H9 (cell line): ENCODE measurements around the gene DIRAS2. TPM values are rescaled to one million over a fixed set of nuclear protein-coding genes. Genes with fewer than 3 reads are reported as not detected.

ENCODE experiments used
- DNase-seq: peaks from one replicate; pipeline ENCODE4 v3.0.0-alpha.2; 2017
- H2AFZ ChIP-seq: one replicate; pipeline ENCODE4 v1.6.1; 2013; ENCODE audit warnings: mild to moderate bottlenecking, low read length, control low read depth, moderate library complexity
- H2AK5ac ChIP-seq: 2 replicates; pipeline ENCODE4 v1.6.1; 2013; ENCODE audit warnings: low read length, control low read depth, mixed read lengths; ENCODE audit not compliant: insufficient read length
- H2BK120ac ChIP-seq: one replicate; pipeline ENCODE4 v1.6.1; 2013; ENCODE audit warnings: low read depth, mild to moderate bottlenecking, low read length, control low read depth, inconsistent platforms; ENCODE audit not compliant: poor library complexity, severe bottlenecking
- H2BK12ac ChIP-seq: 2 replicates; pipeline ENCODE4 v1.6.1; 2013; ENCODE audit warnings: low read length, control low read depth, mixed read lengths, low read depth; ENCODE audit not compliant: insufficient read length
- H2BK15ac ChIP-seq: 2 replicates; pipeline ENCODE4 v1.6.1; 2013; ENCODE audit warnings: low read depth, low read length, control low read depth
- H2BK20ac ChIP-seq: one replicate; pipeline ENCODE4 v1.6.1; 2013; ENCODE audit warnings: low read depth, mild to moderate bottlenecking, low read length, control low read depth, inconsistent platforms; ENCODE audit not compliant: poor library complexity, severe bottlenecking
- H2BK5ac ChIP-seq: 2 replicates; pipeline ENCODE4 v1.6.1; 2013; ENCODE audit warnings: low read length, control low read depth, mixed read lengths; ENCODE audit not compliant: insufficient read length
- H3K14ac ChIP-seq: 2 replicates; pipeline ENCODE4 v1.6.1; 2013; ENCODE audit warnings: low read length, control low read depth; ENCODE audit not compliant: insufficient read depth
- H3K18ac ChIP-seq: 2 replicates; pipeline ENCODE4 v1.6.1; 2013; ENCODE audit warnings: low read depth, mild to moderate bottlenecking, mixed read lengths, low read length, control low read depth; ENCODE audit not compliant: insufficient read length
- H3K23ac ChIP-seq: 2 replicates; pipeline ENCODE4 v1.6.1; 2013; ENCODE audit warnings: low read length, control low read depth, mixed read lengths, low read depth; ENCODE audit not compliant: insufficient read length
- H3K23me2 ChIP-seq: 2 replicates; pipeline ENCODE4 v1.6.1; 2013; ENCODE audit warnings: low read depth, mild to moderate bottlenecking, mixed read lengths, low read length, control low read depth; ENCODE audit not compliant: insufficient read length, poor library complexity, severe bottlenecking
- H3K27ac ChIP-seq: 2 replicates; pipeline ENCODE4 v1.5.1; 2013; ENCODE audit warnings: low read length, control low read depth, mixed read lengths, low read depth; ENCODE audit not compliant: insufficient read length
- H3K27me3 ChIP-seq: 2 replicates; pipeline ENCODE4 v1.6.1; 2013; ENCODE audit warnings: low read length, control low read depth, inconsistent platforms; ENCODE audit not compliant: insufficient read depth
- H3K4ac ChIP-seq: 2 replicates; pipeline ENCODE4 v1.6.1; 2013; ENCODE audit warnings: low read depth, mild to moderate bottlenecking, control low read depth, inconsistent platforms, low read length, moderate library complexity
- H3K4me1 ChIP-seq: 2 replicates; pipeline ENCODE4 v1.6.1; 2013; ENCODE audit warnings: low read length, control low read depth, inconsistent platforms; ENCODE audit not compliant: insufficient read depth
- H3K4me2 ChIP-seq: 2 replicates; pipeline ENCODE4 v1.6.1; 2013; ENCODE audit warnings: low read length, control low read depth, mixed read lengths; ENCODE audit not compliant: insufficient read length, insufficient read depth
- H3K56ac ChIP-seq: 2 replicates; pipeline ENCODE4 v1.6.1; 2013; ENCODE audit warnings: low read depth, mild to moderate bottlenecking, mixed read lengths, low read length, control low read depth; ENCODE audit not compliant: insufficient read length
- H3K79me1 ChIP-seq: 2 replicates; pipeline ENCODE4 v1.6.1; 2013; ENCODE audit warnings: low read depth, mild to moderate bottlenecking, moderate library complexity, low read length, control low read depth, inconsistent platforms; ENCODE audit not compliant: insufficient read depth, poor library complexity, severe bottlenecking
- H3K79me2 ChIP-seq: 2 replicates; pipeline ENCODE4 v1.6.1; 2013; ENCODE audit warnings: low read length, control low read depth, inconsistent platforms; ENCODE audit not compliant: insufficient read depth
- H3K9ac ChIP-seq: 2 replicates; pipeline ENCODE4 v1.6.1; 2013; ENCODE audit warnings: low read length, control low read depth, mixed read lengths; ENCODE audit not compliant: insufficient read length; ENCODE audit errors: extremely low read depth
- H3K9me3 ChIP-seq: one replicate; pipeline ENCODE4 v1.6.1; 2013; ENCODE audit warnings: low read depth, low read length, inconsistent platforms; ENCODE audit not compliant: control insufficient read depth
- H3T11ph ChIP-seq: one replicate; pipeline ENCODE4 v1.6.1; 2013; ENCODE audit warnings: mild to moderate bottlenecking, low read length, control low read depth, inconsistent platforms
- H4K20me1 ChIP-seq: one replicate; pipeline ENCODE4 v1.6.1; 2013; ENCODE audit not compliant: control insufficient read depth, insufficient read length, insufficient read depth
- H4K5ac ChIP-seq: 2 replicates; pipeline ENCODE4 v1.6.1; 2013; ENCODE audit warnings: low read depth, mild to moderate bottlenecking, mixed read lengths, low read length, control low read depth; ENCODE audit not compliant: insufficient read length
- H4K8ac ChIP-seq: replicated peaks from 2 replicates; pipeline ENCODE4 v1.6.1; 2013; ENCODE audit warnings: low read length, control low read depth, mixed read lengths, low read depth; ENCODE audit not compliant: insufficient read length
- H4K91ac ChIP-seq: 2 replicates; pipeline ENCODE4 v1.6.1; 2013; ENCODE audit warnings: low read depth, mild to moderate bottlenecking, moderate library complexity, mixed read lengths, low read length, control low read depth; ENCODE audit not compliant: insufficient read length
- H3K27ac Mint-ChIP-seq, 3 experiments: 2 replicates in 2 of 3; 3 replicates in 1 of 3; pipeline ENCODE4 v1.8.0; 2020 to 2021; ENCODE audit warnings: mixed read lengths in 3 of 3, mild to moderate bottlenecking in 1 of 3, moderate library complexity in 1 of 3
- H3K27me3 Mint-ChIP-seq: 2 replicates; pipeline ENCODE4 v1.8.0; 2021; ENCODE audit warnings: low read depth, mild to moderate bottlenecking, moderate library complexity, mixed read lengths
- H3K36me3 Mint-ChIP-seq, 3 experiments: 2 replicates in 2 of 3; 3 replicates in 1 of 3; pipeline ENCODE4 v1.8.0; 2020 to 2021; ENCODE audit warnings: low read depth in 3 of 3, mixed read lengths in 3 of 3; ENCODE audit not compliant: insufficient read depth in 1 of 3
- H3K4me1 Mint-ChIP-seq, 2 experiments: 2 replicates each; pipeline ENCODE4 v1.8.0; 2020; ENCODE audit warnings: mixed read lengths in 2 of 2
- H3K4me3 Mint-ChIP-seq, 2 experiments: 2 replicates in 1 of 2; 3 replicates in 1 of 2; pipeline ENCODE4 v1.8.0; 2020 to 2021; ENCODE audit warnings: mild to moderate bottlenecking in 2 of 2, mixed read lengths in 2 of 2, moderate library complexity in 1 of 2
- H3K9me3 Mint-ChIP-seq, 2 experiments: 2 replicates in 1 of 2; 3 replicates in 1 of 2; pipeline ENCODE4 v1.8.0; 2020; ENCODE audit warnings: mild to moderate bottlenecking in 2 of 2, mixed read lengths in 2 of 2, moderate library complexity in 1 of 2
- WGBS: extraction: QIAGEN DNeasy Blood & Tissue Kit; methylation state at CpG from one replicate; pipeline ENCODE4 v1.1.7; 2013; ENCODE audit warnings: missing lambda C conversion rate, low lambda C conversion rate, mixed read lengths; ENCODE audit not compliant: insufficient read length; ENCODE audit errors: extremely low coverage; 5-methylcytosine and 5-hydroxymethylcytosine counted together
- total RNA-seq: library from RNA; stranded (reverse); gene quantifications from 2 replicates; pipeline ENCODE4 v1.2.1, GENCODE V29; 2021
- TF ChIP-seq, protein P1 (sequence below): fragments of 200-600 bp; sonication (generic); conservative IDR thresholded peaks from 3 replicates; pipeline ENCODE4 v1.8.0; 2021; ENCODE audit warnings: antibody characterized with exemption, mild to moderate bottlenecking

The DIRAS2 gene
- total RNA-seq, 1 experiment from 2014 or later = not detected

DNA sequence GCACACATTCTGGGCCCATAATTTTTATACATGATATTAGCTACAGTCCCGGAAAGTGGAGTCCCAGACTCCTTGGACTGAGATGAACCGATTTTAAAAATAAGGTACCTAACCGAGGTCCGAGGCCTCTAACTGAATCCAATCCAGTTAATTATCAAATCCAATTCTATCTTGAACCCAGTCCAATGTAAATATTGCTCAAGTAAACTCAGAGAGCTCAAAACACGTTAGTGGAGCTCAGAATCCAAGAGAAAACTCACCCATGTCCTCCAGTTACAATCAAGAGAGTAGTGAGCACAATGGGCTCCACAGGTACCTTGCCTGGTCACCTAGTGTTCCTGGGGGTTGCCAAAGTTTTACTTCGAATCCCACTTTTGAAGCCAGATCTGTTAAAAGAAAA lies 37.9 kb upstream of the DIRAS2 start:
- H3K9me3 Mint-ChIP-seq = no peaks in the 10 kb centered on the region; a peak in 1 of 5 replicates
- H2AFZ ChIP-seq = no peak overlapping the region
- H3K4me1 Mint-ChIP-seq = peaks cover 4 to 7% of the 10 kb centered on the region in 2 experiments; a peak in 3 of 4 replicates
- no peak for DNase-seq
- WGBS = no CpG with 5 or more reads among the region's 6 CpGs
- H4K8ac ChIP-seq = no peak overlapping the region
- no peaks in the 10 kb centered on the region for H4K20me1 ChIP-seq
- TF ChIP-seq, protein P1, sequence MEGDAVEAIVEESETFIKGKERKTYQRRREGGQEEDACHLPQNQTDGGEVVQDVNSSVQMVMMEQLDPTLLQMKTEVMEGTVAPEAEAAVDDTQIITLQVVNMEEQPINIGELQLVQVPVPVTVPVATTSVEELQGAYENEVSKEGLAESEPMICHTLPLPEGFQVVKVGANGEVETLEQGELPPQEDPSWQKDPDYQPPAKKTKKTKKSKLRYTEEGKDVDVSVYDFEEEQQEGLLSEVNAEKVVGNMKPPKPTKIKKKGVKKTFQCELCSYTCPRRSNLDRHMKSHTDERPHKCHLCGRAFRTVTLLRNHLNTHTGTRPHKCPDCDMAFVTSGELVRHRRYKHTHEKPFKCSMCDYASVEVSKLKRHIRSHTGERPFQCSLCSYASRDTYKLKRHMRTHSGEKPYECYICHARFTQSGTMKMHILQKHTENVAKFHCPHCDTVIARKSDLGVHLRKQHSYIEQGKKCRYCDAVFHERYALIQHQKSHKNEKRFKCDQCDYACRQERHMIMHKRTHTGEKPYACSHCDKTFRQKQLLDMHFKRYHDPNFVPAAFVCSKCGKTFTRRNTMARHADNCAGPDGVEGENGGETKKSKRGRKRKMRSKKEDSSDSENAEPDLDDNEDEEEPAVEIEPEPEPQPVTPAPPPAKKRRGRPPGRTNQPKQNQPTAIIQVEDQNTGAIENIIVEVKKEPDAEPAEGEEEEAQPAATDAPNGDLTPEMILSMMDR = no peak
- H3K36me3 Mint-ChIP-seq = no peaks in the 10 kb centered on the region
- peaks cover 2% of the 10 kb centered on the region; the same call in 1 of the 2 replicates for H3K27me3 Mint-ChIP-seq
- no peak overlapping the region for H3K18ac ChIP-seq
- no peak overlapping the region for H3K9ac ChIP-seq
- no peaks in the 10 kb centered on the region for H3K27me3 ChIP-seq
- H2BK12ac ChIP-seq = no peak overlapping the region
- H2BK5ac ChIP-seq = no peak overlapping the region
- no peak overlapping the region for H3K4me2 ChIP-seq
- no peaks in the 10 kb centered on the region for H3K23me2 ChIP-seq
- H3K56ac ChIP-seq = no peak overlapping the region
- H4K91ac ChIP-seq = no peak overlapping the region
- no peak overlapping the region for H3K23ac ChIP-seq
- no peaks in the 10 kb centered on the region for H3K79me1 ChIP-seq
- no peaks in the 10 kb centered on the region for H3K4me1 ChIP-seq
- no peak overlapping the region for H3T11ph ChIP-seq
- no peak overlapping the region for H2BK20ac ChIP-seq
- H3K14ac ChIP-seq = no peak overlapping the region
- H3K27ac Mint-ChIP-seq = no peak overlapping the region
- H3K4ac ChIP-seq = no peak overlapping the region
- H4K5ac ChIP-seq = no peak overlapping the region
- H3K27ac ChIP-seq = no peak overlapping the region
- H3K9me3 ChIP-seq = no peaks in the 10 kb centered on the region
- no peak overlapping the region for H2BK120ac ChIP-seq
- H3K4me3 Mint-ChIP-seq = no peak overlapping the region
- H2AK5ac ChIP-seq = no peak overlapping the region
- no peak overlapping the region for H2BK15ac ChIP-seq
- H3K79me2 ChIP-seq = no peaks in the 10 kb centered on the region
